ENCODE results near the gene BNIPL. TPM values are rescaled to one million over a fixed set of nuclear protein-coding genes. Genes with fewer than 3 reads are reported as not detected.

The BNIPL gene
- total and polyA plus RNA-seq, 2 experiments from 2014 or later, result 0.65 to 0.66 TPM

DNA sequence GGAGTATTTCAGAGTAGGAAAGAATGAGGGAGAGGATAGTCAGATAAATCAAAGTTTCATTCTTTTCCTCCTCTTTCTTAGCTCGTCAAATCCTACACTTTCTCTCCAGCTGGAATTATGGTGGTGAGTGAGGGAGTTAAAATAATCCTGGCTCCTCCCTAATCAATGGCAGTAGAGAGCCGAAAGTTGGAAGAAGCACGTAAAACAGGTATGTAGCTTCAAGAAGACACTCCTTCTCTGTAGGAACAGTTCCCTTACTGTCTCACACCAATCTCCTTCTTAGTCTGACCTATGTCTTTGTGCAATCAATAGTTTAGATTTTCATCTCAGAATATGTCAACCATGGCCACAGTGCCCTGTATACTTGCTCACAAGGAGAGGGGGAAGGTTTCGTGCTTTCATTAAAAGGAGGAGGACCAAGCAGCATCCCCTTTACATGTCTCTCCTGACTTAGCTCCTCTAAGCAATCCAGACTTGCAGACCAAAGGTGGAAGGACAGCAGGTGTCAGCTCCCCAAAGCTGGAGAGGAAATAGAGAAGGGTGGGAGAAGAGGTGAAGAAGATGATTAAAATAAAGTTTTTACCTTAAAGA lies 30.6 kb upstream of the BNIPL start:
- no peaks in the 10 kb centered on the region for H3K27me3 ChIP-seq
- H3K27ac ChIP-seq, result peak overlapping the region; percentile 93
- peaks cover 28% of the 10 kb centered on the region for H3K4me1 ChIP-seq (ENCODE audit: low read depth)
- TF ChIP-seq, protein P1, sequence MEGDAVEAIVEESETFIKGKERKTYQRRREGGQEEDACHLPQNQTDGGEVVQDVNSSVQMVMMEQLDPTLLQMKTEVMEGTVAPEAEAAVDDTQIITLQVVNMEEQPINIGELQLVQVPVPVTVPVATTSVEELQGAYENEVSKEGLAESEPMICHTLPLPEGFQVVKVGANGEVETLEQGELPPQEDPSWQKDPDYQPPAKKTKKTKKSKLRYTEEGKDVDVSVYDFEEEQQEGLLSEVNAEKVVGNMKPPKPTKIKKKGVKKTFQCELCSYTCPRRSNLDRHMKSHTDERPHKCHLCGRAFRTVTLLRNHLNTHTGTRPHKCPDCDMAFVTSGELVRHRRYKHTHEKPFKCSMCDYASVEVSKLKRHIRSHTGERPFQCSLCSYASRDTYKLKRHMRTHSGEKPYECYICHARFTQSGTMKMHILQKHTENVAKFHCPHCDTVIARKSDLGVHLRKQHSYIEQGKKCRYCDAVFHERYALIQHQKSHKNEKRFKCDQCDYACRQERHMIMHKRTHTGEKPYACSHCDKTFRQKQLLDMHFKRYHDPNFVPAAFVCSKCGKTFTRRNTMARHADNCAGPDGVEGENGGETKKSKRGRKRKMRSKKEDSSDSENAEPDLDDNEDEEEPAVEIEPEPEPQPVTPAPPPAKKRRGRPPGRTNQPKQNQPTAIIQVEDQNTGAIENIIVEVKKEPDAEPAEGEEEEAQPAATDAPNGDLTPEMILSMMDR (IDR thresholded peaks at IDR 0.05; ENCODE audit: low read depth, low read length), result no peak
- no peaks in the 10 kb centered on the region for H3K36me3 ChIP-seq
- no peaks in the 10 kb centered on the region for H3K9me3 ChIP-seq (ENCODE audit: low read depth)
- no peak for DNase-seq (ENCODE audit: low read depth in 1 of 2, low spot score in 1 of 2)
- H3K4me3 ChIP-seq, result peak overlapping the region; percentile 41

DNA sequence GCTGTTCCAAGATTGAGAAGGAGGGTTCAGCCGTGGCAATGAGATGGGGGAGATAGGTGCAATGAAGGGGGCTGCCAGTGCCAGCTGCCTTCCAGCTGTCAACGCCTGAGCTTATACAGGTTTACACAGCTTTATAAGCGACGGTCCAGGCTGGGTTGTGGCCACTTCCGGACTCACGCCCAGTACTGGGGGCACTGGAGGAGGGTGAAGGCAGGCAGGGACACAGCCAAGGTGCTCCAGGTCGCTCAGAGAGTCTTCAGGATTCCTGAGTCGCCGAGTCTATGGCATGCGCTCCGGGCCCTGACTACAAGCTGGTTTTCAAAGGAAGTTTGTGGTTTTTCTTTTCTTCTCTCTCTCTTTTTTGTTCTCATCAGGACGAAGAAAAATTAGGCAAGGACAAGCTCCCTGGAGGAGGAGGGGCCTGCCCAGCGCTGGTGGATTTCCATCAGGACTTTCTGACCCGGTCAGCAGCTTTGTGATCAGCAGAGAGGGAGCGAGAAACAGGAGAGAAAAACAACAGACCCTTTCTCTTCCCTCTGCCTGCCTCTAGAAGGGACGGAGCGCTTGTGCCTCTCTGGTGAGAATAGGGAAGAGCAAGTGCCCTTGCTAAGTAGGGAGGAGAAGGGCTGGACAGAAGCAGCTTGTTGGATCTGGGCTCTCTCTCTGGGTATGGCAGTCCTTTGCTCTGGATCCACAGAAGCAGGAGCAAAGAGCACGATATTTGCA lies 29.9 kb upstream of the BNIPL start, which contains the start of gene MINDY1:
Gene MINDY1 (minus strand): TSS at position 576 of the 726 bp plus-strand sequence. CDS start 4,285 bp downstream, outside the sequence.
- H3K27me3 ChIP-seq, result no peaks in the 10 kb centered on the region
- no peaks in the 10 kb centered on the region for H3K36me3 ChIP-seq
- H3K9me3 ChIP-seq (ENCODE audit: low read depth), result no peaks in the 10 kb centered on the region
- peaks cover 35% of the 10 kb centered on the region for H3K4me1 ChIP-seq (ENCODE audit: low read depth)
- TF ChIP-seq, protein P1 (IDR thresholded peaks at IDR 0.05; ENCODE audit: low read depth, low read length), result peak; percentile 66
- peak within 1 kb of the TSS; percentile 93 for H3K27ac ChIP-seq
- H3K4me3 ChIP-seq, result peak within 1 kb of the TSS; percentile 41
- peak; percentile 88 to 91 for DNase-seq (ENCODE audit: low read depth in 1 of 2, low spot score in 1 of 2)

DNA sequence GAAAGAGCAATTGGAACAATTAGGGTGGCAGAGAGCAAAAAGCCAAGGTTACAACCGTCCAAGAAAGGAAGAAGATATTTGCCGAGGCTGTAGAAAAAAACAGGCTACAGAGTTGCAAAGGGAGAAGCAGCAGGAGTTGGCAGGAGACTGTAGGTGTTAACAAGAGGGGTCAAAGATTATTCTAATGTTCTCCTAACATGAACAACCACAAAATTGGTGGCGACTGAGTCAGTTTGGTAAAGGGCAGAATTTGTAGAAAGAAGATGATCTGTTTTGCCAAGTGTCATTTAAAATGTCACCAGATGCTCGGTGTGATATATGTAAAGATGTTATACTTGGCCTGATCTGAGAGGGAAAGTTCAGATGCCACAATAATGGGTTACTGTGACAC lies 28.5 kb upstream of the BNIPL start:
- peak overlapping the region; percentile 56 for H3K27ac ChIP-seq
- H3K27me3 ChIP-seq, result no peaks in the 10 kb centered on the region
- H3K4me3 ChIP-seq, result peak overlapping the region; percentile 59
- H3K4me1 ChIP-seq (ENCODE audit: low read depth), result peaks cover 49% of the 10 kb centered on the region
- no peak for DNase-seq (ENCODE audit: low read depth in 1 of 2, low spot score in 1 of 2)
- no peaks in the 10 kb centered on the region for H3K36me3 ChIP-seq
- TF ChIP-seq, protein P1 (IDR thresholded peaks at IDR 0.05; ENCODE audit: low read depth, low read length), result no peak
- H3K9me3 ChIP-seq (ENCODE audit: low read depth), result no peaks in the 10 kb centered on the region

DNA sequence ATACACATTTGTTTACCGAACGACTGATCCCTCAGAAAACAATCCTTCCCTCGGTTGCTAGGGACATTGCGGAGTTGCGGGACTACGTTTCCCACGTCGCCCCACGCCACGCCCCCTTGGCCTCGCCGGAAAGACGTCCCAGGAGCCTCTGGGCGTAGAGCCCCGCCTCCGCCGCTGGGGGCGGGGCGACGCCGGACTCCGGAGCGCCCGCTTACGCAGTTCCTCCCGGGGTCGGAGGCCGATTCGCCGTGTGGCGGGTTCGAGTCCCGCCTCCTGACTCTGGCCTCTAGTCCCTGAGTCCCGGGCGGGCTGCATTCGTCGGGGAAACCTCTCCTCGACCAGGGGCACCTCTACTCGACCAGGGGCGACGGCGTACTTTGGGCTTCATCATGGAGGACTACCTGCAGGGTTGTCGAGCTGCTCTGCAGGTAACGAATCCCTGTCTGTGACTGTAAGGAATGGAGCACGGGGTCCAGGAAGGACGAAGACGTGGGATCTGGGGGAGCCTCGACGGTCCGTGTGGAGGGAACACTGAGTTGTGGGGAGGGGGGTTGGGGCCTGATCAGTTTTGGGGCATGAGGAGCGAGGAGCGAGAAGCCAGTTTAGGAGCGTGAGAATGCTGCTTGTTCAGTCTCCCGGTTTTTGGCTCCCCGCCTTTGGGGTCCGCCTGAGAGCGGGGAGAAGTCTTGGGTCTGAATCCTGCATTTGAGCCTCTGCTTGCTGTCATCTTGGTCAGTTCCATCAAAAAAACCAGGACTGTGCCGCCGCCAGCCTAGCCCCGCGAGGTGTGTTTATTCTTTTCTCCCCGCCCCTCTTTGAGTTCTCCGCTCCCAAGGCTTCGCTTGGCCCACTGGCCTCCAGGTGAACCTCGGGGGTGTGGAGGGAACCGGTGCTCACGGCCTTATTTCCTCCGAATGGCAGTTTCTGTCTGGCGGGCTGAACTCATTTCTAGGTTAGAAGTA lies 27.9 kb upstream of the BNIPL start, which contains the start of gene PRUNE1:
Gene PRUNE1 (plus strand): TSS at position 206 of the 962 bp plus-strand sequence. CDS start 184 bp downstream, at position 390.
- Histone ChIP-seq H3K27ac (peak within 1 kb of the TSS; percentile 56), H3K4me1 (ENCODE audit: low read depth) (peaks cover 55% of the 10 kb centered on the region), H3K36me3 (no peaks in the 10 kb centered on the region), H3K9me3 (ENCODE audit: low read depth) (no peaks in the 10 kb centered on the region), H3K27me3 (no peaks in the 10 kb centered on the region), H3K4me3 (peak within 1 kb of the TSS; percentile 59)
- DNase-seq (ENCODE audit: low read depth in 1 of 2, low spot score in 1 of 2), result peak; percentile 97 to 98
- TF ChIP-seq, protein P1 (IDR thresholded peaks at IDR 0.05; ENCODE audit: low read depth, low read length), result no peak

DNA sequence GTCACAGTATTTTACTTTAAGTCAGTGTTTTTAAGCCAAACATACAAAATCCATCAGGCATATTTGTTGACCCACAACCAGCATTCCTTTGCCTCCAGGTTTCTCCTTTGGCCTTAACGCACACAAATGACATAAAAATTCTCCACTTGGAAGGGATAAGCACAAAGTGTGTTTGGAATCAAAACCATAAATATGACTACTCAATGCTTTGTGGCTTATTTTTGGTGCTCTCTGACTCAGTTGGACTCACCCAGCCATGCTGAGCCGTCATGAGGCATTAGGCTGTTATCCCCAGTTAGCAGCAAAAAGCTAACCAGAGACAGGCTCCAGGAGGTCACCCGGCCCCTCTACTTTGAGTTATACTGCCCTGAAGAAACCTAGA lies 27.2 kb upstream of the BNIPL start:
- no peaks in the 10 kb centered on the region for H3K27me3 ChIP-seq
- DNase-seq (ENCODE audit: low read depth in 1 of 2, low spot score in 1 of 2), result peak in 1 of 2 donors; percentile 31
- no peaks in the 10 kb centered on the region for H3K36me3 ChIP-seq
- H3K4me3 ChIP-seq, result peak overlapping the region; percentile 59
- no peaks in the 10 kb centered on the region for H3K9me3 ChIP-seq (ENCODE audit: low read depth)
- peaks cover 61% of the 10 kb centered on the region for H3K4me1 ChIP-seq (ENCODE audit: low read depth)
- peak overlapping the region; percentile 38 for H3K27ac ChIP-seq
- TF ChIP-seq, protein P1 (IDR thresholded peaks at IDR 0.05; ENCODE audit: low read depth, low read length), result no peak
